Large intestine (tissue), 3 donors: Measurements from ENCODE around the gene PHF21B. TPM values are rescaled to one million over a fixed set of nuclear protein-coding genes. Genes with fewer than 3 reads are reported as not detected.

ENCODE experiments used
- DNase-seq, 2 donors: peaks; one replicate each; pipeline versions ENCODE4 v3.0.0 to v3.0.0-alpha.2; 2013
- H3K27ac ChIP-seq: one replicate; pipeline ENCODE4 v1.5.1; 2013; ENCODE audit warnings: low read length
- H3K27me3 ChIP-seq: 2 replicates; pipeline ENCODE4 v1.6.1; 2013; ENCODE audit warnings: low read length; ENCODE audit not compliant: control insufficient read depth, insufficient read depth
- H3K36me3 ChIP-seq: 2 replicates; pipeline ENCODE4 v1.6.1; 2013; ENCODE audit warnings: low read length; ENCODE audit not compliant: control insufficient read depth, insufficient read depth
- H3K4me1 ChIP-seq: one replicate; pipeline ENCODE4 v1.6.1; 2013; ENCODE audit warnings: low read length; ENCODE audit not compliant: control insufficient read depth, insufficient read depth
- H3K4me3 ChIP-seq: one replicate; pipeline ENCODE4 v1.5.1; 2013; ENCODE audit warnings: low read length
- H3K9me3 ChIP-seq: one replicate; pipeline ENCODE4 v1.6.1; 2013; ENCODE audit warnings: mild to moderate bottlenecking, low read depth, low read length, moderate library complexity; ENCODE audit not compliant: control insufficient read depth
- WGBS: methylation state at CpG from one replicate; pipeline ENCODE4 v1.1.5; 2013; ENCODE audit warnings: low lambda C conversion rate; ENCODE audit not compliant: insufficient coverage; 5-methylcytosine and 5-hydroxymethylcytosine counted together
- polyA plus RNA-seq: library from polyadenylated mRNA; unstranded; fragments of 120-200 nt; gene quantifications from one replicate; pipeline ENCODE4 v1.2.1, GENCODE V29; 2013

PHF21B gene
- polyA plus RNA-seq, 1 donor = 0.63 TPM

DNA sequence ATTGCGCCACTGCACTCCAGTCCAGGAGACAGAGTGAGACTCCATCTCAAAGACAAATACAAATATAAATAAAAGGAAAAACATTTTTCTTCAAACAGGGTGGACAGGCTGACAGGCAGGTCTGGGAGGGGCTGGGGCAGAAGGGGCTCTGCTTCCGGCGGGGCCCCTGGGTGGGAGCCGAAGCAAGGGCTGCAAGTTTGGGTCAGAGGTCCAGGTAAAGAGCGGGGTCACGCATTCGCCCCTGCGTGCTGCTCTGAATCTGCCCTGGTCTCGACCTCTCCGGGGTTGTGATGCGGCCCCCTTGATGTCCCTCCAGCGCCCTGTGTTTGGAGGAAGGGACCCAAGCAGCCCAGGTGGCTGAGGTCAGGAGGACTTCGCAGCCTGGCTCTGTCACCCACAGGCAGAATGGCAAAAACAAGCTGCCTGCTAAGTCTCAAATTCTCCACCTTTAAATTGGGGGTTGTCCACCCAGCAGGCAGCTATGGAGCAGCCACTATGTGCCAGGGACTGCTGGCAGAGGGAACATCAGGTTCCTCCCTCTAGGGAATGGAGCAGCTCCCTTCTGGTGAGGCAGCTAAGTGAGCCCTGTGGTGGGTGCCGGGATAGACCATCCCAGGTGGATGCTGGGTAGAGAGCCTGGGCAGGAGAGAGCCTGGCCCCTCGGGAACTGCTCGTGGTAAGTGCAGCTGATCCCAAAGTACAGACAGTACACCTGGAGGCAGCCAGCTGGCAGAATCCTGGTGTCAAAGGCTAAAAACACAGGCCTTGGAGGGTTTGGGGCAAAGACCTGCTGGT lies 10.3 kb upstream of the PHF21B start:
- H3K4me1 ChIP-seq = no peaks in the 10 kb centered on the region
- DNase-seq = no peak
- no peak overlapping the region for H3K4me3 ChIP-seq
- no peaks in the 10 kb centered on the region for H3K9me3 ChIP-seq
- no peaks in the 10 kb centered on the region for H3K36me3 ChIP-seq
- 100% methylated on average over 1 of the region's 16 CpGs for WGBS
- no peak overlapping the region for H3K27ac ChIP-seq
- peaks cover 16% of the 10 kb centered on the region for H3K27me3 ChIP-seq

GRCh38 chr22:45014654-45015053 lies 4.8 kb upstream of the PHF21B start:
- no CpG with 5 or more reads among the region's 4 CpGs for WGBS
- Histone ChIP-seq H3K27ac (no peak overlapping the region), H3K4me3 (no peak overlapping the region), H3K27me3 (peaks cover 35% of the 10 kb centered on the region), H3K36me3 (no peaks in the 10 kb centered on the region), H3K9me3 (no peaks in the 10 kb centered on the region), H3K4me1 (no peaks in the 10 kb centered on the region)
- no peak for DNase-seq

- H3K27me3 ChIP-seq = peaks cover 44% of the 10 kb centered on the region
- H3K9me3 ChIP-seq = peaks cover 2% of the 10 kb centered on the region
- DNase-seq = no peak
- H3K27ac ChIP-seq = no peak overlapping the region
- WGBS = no CpG with 5 or more reads among the region's 5 CpGs
- no peaks in the 10 kb centered on the region for H3K4me1 ChIP-seq
- H3K36me3 ChIP-seq = no peaks in the 10 kb centered on the region
- H3K4me3 ChIP-seq = no peak overlapping the region
Observed at GRCh38 chr22:45013138-45013537, 3.3 kb upstream of the PHF21B start.

DNA sequence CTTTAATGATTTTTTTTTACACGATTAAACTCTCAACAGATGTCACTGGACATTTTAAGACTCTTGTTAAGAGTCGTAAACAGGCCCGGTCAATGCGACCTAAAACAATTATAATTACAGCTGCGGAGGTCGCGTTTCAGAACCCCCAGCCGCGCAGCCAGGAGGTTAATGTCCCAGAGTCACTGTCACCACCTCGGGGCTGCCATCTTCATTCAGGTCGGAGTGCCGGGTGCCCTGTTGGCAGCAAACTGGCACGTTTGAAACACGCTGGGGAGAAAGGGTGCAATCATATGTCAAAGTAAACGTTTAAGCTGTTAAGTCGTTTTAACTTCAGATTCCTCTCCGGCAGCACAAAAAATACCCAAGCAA lies 711 bp upstream of the PHF21B start:
- DNase-seq = no peak
- no peaks in the 10 kb centered on the region for H3K4me1 ChIP-seq
- H3K36me3 ChIP-seq = no peaks in the 10 kb centered on the region

GRCh38 chr22:45008751-45009605 lies 827 bp downstream of the PHF21B start:
- Histone ChIP-seq H3K4me3 (peak overlapping the region; percentile 6), H3K27me3 (peaks cover 76% of the 10 kb centered on the region), H3K27ac (no peak overlapping the region), H3K4me1 (no peaks in the 10 kb centered on the region), H3K9me3 (peaks cover 3% of the 10 kb centered on the region), H3K36me3 (no peaks in the 10 kb centered on the region)
- WGBS = no CpG with 5 or more reads among the region's 90 CpGs
- peak in 1 of 2 donors; percentile 15 for DNase-seq

More for the DNA sequence above, 711 bp upstream of the PHF21B start:
- H3K27me3 ChIP-seq = peaks cover 66% of the 10 kb centered on the region
- no peak overlapping the region for H3K27ac ChIP-seq
- 7% methylated on average over 5 of the region's 17 CpGs for WGBS
- H3K9me3 ChIP-seq = peaks cover 3% of the 10 kb centered on the region
- peak overlapping the region; percentile 43 for H3K4me3 ChIP-seq

DNA sequence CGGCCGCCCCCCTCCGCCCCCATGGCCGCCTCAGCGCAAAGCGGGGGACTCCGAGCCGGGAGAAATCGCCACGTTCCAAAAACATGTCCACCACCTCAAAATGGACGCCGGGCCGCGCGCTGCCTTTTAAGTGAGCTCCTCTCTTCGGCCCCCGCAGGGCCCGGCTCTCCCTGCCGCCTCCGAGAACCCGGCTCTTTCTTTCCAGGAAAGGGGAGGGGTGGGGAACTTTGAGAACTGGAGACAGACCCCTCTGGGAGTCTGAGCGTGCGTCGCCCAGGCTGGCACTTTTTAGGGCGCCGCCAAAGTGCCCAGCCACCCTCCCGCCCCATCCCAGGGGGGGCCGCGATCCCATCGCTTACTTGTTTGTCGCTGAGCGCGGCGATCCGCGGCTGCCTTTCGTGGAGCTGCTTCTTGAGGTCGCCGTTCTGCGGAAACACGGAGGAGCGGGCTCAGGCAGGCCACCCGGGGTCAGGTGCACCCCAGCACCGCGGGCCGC lies 1.6 kb downstream of the PHF21B start:
- Histone ChIP-seq H3K4me1 (no peaks in the 10 kb centered on the region), H3K9me3 (peaks cover 3% of the 10 kb centered on the region), H3K4me3 (peak overlapping the region; percentile 21), H3K27ac (no peak overlapping the region), H3K27me3 (peaks cover 76% of the 10 kb centered on the region), H3K36me3 (no peaks in the 10 kb centered on the region)
- WGBS = no CpG with 5 or more reads among the region's 46 CpGs
- peak in 1 of 2 donors; percentile 2 for DNase-seq

GRCh38 chr22:45007391-45008185 lies 2.2 kb downstream of the PHF21B start:
- H3K36me3 ChIP-seq = no peaks in the 10 kb centered on the region
- DNase-seq = peak in 1 of 2 donors; percentile 36
- H3K4me3 ChIP-seq = peak overlapping the region; percentile 21
- H3K9me3 ChIP-seq = peaks cover 3% of the 10 kb centered on the region
- H3K4me1 ChIP-seq = no peaks in the 10 kb centered on the region
- H3K27me3 ChIP-seq = peaks cover 72% of the 10 kb centered on the region
- H3K27ac ChIP-seq = no peak overlapping the region
- no CpG with 5 or more reads among the region's 90 CpGs for WGBS

DNA sequence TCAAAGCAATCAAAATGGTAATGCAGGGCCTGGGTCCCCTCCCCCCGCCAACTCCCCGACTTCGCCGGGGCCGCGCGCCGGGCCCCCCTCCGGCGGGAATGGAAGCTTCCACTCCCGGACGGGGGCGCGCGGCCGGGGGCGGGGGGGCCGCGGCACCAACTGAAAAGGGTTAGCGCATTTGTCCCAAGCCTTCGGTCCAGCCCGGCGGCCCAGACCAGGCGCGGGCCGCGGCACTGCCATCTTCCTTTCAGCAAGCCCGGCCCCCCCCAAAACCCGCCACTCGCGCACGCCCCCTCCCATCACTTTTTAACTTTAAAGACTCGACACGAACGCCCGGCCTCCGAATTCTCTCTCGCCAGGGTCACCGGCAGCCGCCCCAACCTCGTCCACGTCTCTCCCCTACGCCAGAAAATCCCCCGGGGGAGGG lies 2.8 kb downstream of the PHF21B start:
- Histone ChIP-seq H3K36me3 (no peaks in the 10 kb centered on the region), H3K4me3 (no peak overlapping the region), H3K9me3 (peaks cover 3% of the 10 kb centered on the region), H3K27me3 (peaks cover 66% of the 10 kb centered on the region), H3K4me1 (no peaks in the 10 kb centered on the region), H3K27ac (no peak overlapping the region)
- no CpG with 5 or more reads among the region's 44 CpGs for WGBS
- DNase-seq = peak in 1 of 2 donors; percentile 8

DNA sequence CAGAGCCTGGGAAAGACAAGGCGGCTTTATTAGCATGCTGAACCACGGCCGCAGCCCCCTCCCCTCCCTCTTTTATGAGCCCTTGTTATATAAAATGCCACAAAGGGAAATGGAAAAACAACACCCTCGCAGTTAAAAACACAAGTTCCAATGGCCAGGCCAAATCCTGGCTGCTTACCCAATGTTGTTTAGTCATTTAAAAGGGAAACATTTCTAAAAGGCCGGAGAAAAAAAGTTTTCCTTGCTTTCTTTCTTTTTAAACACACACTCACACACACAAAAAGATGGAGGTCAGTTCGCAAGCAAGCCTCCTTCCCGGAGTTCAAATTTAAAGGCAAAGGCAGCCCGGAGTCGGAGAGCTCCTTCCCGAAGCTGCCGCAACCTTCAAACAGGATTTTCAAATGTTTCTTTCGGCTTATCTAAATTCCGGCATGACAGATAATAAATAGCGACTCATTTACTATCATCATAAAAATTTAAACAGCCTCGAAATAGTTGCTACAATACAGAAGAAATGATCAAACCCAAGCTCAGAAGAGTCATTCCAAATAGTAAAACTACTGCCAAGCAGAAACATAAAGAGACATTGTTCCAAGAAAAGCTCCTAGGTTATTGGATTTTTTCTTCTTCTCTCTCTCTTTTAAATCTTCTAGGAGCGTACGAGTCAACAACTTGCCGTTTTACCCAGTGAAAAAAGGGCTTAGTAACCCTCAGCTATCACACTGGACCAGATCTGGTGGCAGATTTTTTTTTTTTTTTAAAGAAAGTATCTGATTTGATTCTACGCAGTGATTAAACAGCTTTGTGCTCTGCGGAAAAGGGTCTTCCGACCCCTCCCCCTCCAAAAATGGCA lies 3.5 kb downstream of the PHF21B start:
- Histone ChIP-seq H3K9me3 (peaks cover 3% of the 10 kb centered on the region), H3K27me3 (peaks cover 59% of the 10 kb centered on the region), H3K36me3 (no peaks in the 10 kb centered on the region), H3K4me3 (peak overlapping the region; percentile 13), H3K27ac (no peak overlapping the region), H3K4me1 (no peaks in the 10 kb centered on the region)
- DNase-seq = peak in 1 of 2 donors; percentile 11
- 3% methylated on average over 6 of the region's 21 CpGs for WGBS
